IMR-90 (cell line): ENCODE measurements around the gene DMAC2. TPM values are rescaled to one million over a fixed set of nuclear protein-coding genes. Genes with fewer than 3 reads are reported as not detected.

Source experiments
- ATAC-seq: fragments of 200-7000 bp; cut with Tn5 transposase; 2 replicates; pipeline ENCODE4 v1.9.1; 2020; ENCODE audit warnings: low read depth, mild to moderate bottlenecking, moderate library complexity
- BruUV-seq: library from RNA; stranded (reverse); fragments of 400-500 nt; replicated peaks from 2 replicates; lab custom pipeline; 2021; lab: Mats Ljungman, UMichigan
- CTCF ChIA-PET: fragments of 300-600 bp; formaldehyde crosslinking; extraction: SDS; loops from one replicate; lab custom pipeline; 2021; ENCODE audit warnings: antibody characterized with exemption; lab: Yijun Ruan, JAX
- POLR2A ChIA-PET: fragments of 300-600 bp; sonication (Branson Sonifier 250); formaldehyde crosslinking; loops from one replicate; lab custom pipeline; 2022; ENCODE audit warnings: antibody characterized with exemption; ENCODE audit not compliant: unreplicated experiment; lab: Charles Lee
- DNase-seq: peaks from one replicate; pipeline ENCODE4 v3.0.0; 2013
- H2AFZ ChIP-seq: replicated peaks from 2 replicates; pipeline ENCODE3; 2013; ENCODE audit warnings: low read length, mild to moderate bottlenecking; ENCODE audit not compliant: poor library complexity
- H2AK5ac ChIP-seq: 2 replicates; pipeline ENCODE4 v1.6.1; 2013; ENCODE audit warnings: low read depth, low read length, inconsistent platforms
- H2AK9ac ChIP-seq: replicated peaks from 2 replicates; pipeline ENCODE3; 2013; ENCODE audit warnings: mild to moderate bottlenecking, low read depth, low read length, moderate library complexity; ENCODE audit not compliant: poor library complexity
- H2BK120ac ChIP-seq: 2 replicates; pipeline ENCODE4 v1.6.1; 2013; ENCODE audit warnings: low read depth, low read length, inconsistent platforms
- H2BK15ac ChIP-seq: 3 replicates; pipeline ENCODE4 v1.6.1; 2013; ENCODE audit warnings: low read depth, low read length, inconsistent platforms
- H2BK20ac ChIP-seq: 2 replicates; pipeline ENCODE4 v1.6.1; 2013; ENCODE audit warnings: low read depth, mild to moderate bottlenecking, inconsistent platforms, low read length, moderate library complexity
- H2BK5ac ChIP-seq: 2 replicates; pipeline ENCODE4 v1.6.1; 2013; ENCODE audit warnings: mild to moderate bottlenecking, low read depth, low read length, inconsistent platforms; ENCODE audit not compliant: poor library complexity, severe bottlenecking
- H3K14ac ChIP-seq: replicated peaks from 2 replicates; pipeline ENCODE4 v1.6.1; 2013; ENCODE audit warnings: low read depth, low read length, inconsistent platforms
- H3K18ac ChIP-seq: 2 replicates; pipeline ENCODE4 v1.6.1; 2013; ENCODE audit warnings: low read depth, low read length, control low read depth
- H3K23ac ChIP-seq: 2 replicates; pipeline ENCODE4 v1.6.1; 2013; ENCODE audit warnings: low read depth, low read length, inconsistent platforms
- H3K27ac ChIP-seq: 2 replicates; pipeline ENCODE4 v1.5.1; 2013; ENCODE audit warnings: mild to moderate bottlenecking, control low read depth, low read length; ENCODE audit not compliant: insufficient read depth
- H3K27me3 ChIP-seq: 2 replicates; pipeline ENCODE4 v1.6.1; 2013; ENCODE audit warnings: low read length; ENCODE audit not compliant: control insufficient read depth, insufficient read depth
- H3K36me3 ChIP-seq: 2 replicates; pipeline ENCODE4 v1.6.1; 2013; ENCODE audit warnings: low read length, mixed read lengths; ENCODE audit not compliant: control insufficient read depth, insufficient read depth
- H3K4ac ChIP-seq: 2 replicates; pipeline ENCODE4 v1.6.1; 2013; ENCODE audit warnings: low read depth, low read length, inconsistent platforms
- H3K4me1 ChIP-seq: 2 replicates; pipeline ENCODE4 v1.6.1; 2013; ENCODE audit warnings: low read length, mixed read lengths; ENCODE audit not compliant: control insufficient read depth, insufficient read depth
- H3K4me2 ChIP-seq: 2 replicates; pipeline ENCODE4 v1.6.1; 2013; ENCODE audit warnings: low read depth, mild to moderate bottlenecking, control low read depth, low read length, moderate library complexity
- H3K4me3 ChIP-seq: 2 replicates; pipeline ENCODE4 v1.5.1; 2013; ENCODE audit warnings: low read depth, mild to moderate bottlenecking, control low read depth, low read length, moderate library complexity; ENCODE audit not compliant: insufficient read depth
- H3K56ac ChIP-seq: 2 replicates; pipeline ENCODE4 v1.6.1; 2013; ENCODE audit warnings: low read length, inconsistent platforms; ENCODE audit not compliant: insufficient read depth; ENCODE audit errors: extremely low read depth
- H3K79me1 ChIP-seq, 2 experiments: 2 replicates each; pipeline ENCODE4 v1.6.1; 2013; ENCODE audit warnings: low read length in 2 of 2, inconsistent platforms in 1 of 2, low read depth in 1 of 2
- H3K9ac ChIP-seq: 2 replicates; pipeline ENCODE4 v1.6.1; 2013; ENCODE audit warnings: low read depth, low read length, control low read depth
- H3K9me1 ChIP-seq: 2 replicates; pipeline ENCODE4 v1.6.1; 2013; ENCODE audit warnings: low read length, inconsistent platforms; ENCODE audit not compliant: insufficient read depth
- H3K9me3 ChIP-seq: 2 replicates; pipeline ENCODE4 v1.6.1; 2013; ENCODE audit warnings: low read length; ENCODE audit not compliant: control insufficient read depth, insufficient read depth
- H4K20me1 ChIP-seq: 2 replicates; pipeline ENCODE4 v1.6.1; 2013; ENCODE audit warnings: low read length, inconsistent platforms; ENCODE audit not compliant: insufficient read depth
- H4K5ac ChIP-seq: 2 replicates; pipeline ENCODE4 v1.6.1; 2013; ENCODE audit warnings: mild to moderate bottlenecking, low read depth, low read length, control low read depth
- H4K8ac ChIP-seq, 2 experiments: 2 replicates each; pipeline ENCODE4 v1.6.1; 2013; ENCODE audit warnings: low read depth in 2 of 2, low read length in 2 of 2, control low read depth in 1 of 2, inconsistent platforms in 1 of 2
- H4K91ac ChIP-seq: 2 replicates; pipeline ENCODE4 v1.6.1; 2013; ENCODE audit warnings: low read depth, low read length, inconsistent platforms; ENCODE audit not compliant: insufficient read depth
- CHD1 ChIP-seq: IDR thresholded peaks from 2 replicates; pipeline ENCODE4 v1.6.1; 2012; ENCODE audit warnings: low read depth, low read length, improper control_type of control experiment
- CTCF ChIP-seq: conservative IDR thresholded peaks from 2 replicates; pipeline ENCODE4 v1.5.1; 2012; ENCODE audit warnings: mild to moderate bottlenecking, low read depth, low read length, improper control_type of control experiment
- ELK1 ChIP-seq: fragments of 150-350 bp; IDR thresholded peaks from 2 replicates; pipeline ENCODE4 v1.6.1; 2016; ENCODE audit warnings: low read depth, mild to moderate bottlenecking, low read length, moderate library complexity, borderline replicate concordance
- FOS ChIP-seq: fragments of 150-350 bp; IDR thresholded peaks from 2 replicates; pipeline ENCODE4 v1.6.1; 2016; ENCODE audit warnings: low read depth, low read length
- MAFK ChIP-seq: IDR thresholded peaks from 2 replicates; pipeline ENCODE4 v1.6.1; 2012; ENCODE audit warnings: low read depth, low read length, improper control_type of control experiment
- MXI1 ChIP-seq: IDR thresholded peaks from 2 replicates; pipeline ENCODE4 v1.6.1; 2012; ENCODE audit warnings: low read depth, mild to moderate bottlenecking, low read length, moderate library complexity, borderline replicate concordance
- NFE2L2 ChIP-seq: fragments of 150-350 bp; IDR thresholded peaks from 2 replicates; pipeline ENCODE4 v1.6.1; 2016; ENCODE audit warnings: low read depth, mild to moderate bottlenecking, low read length
- POLR2A ChIP-seq: IDR thresholded peaks from 2 replicates; pipeline ENCODE4 v1.6.1; 2012; ENCODE audit warnings: mild to moderate bottlenecking, low read depth, low read length
- RAD21 ChIP-seq: IDR thresholded peaks from 2 replicates; pipeline ENCODE4 v1.6.1; 2012; ENCODE audit warnings: low read length, improper control_type of control experiment
- RCOR1 ChIP-seq: IDR thresholded peaks from 2 replicates; pipeline ENCODE4 v1.6.1; 2012; ENCODE audit warnings: mild to moderate bottlenecking, low read length, improper control_type of control experiment; ENCODE audit not compliant: insufficient replicate concordance
- RFX5 ChIP-seq: IDR thresholded peaks from 2 replicates; pipeline ENCODE4 v1.8.0; 2012; ENCODE audit warnings: low read depth, mild to moderate bottlenecking, low read length, moderate library complexity
- SMC3 ChIP-seq: fragments of 150-350 bp; IDR thresholded peaks from 2 replicates; pipeline ENCODE4 v1.6.1; 2016; ENCODE audit warnings: low read depth, mild to moderate bottlenecking, antibody characterized with exemption, low read length, moderate library complexity
- USF2 ChIP-seq: fragments of 150-350 bp; IDR thresholded peaks from 2 replicates; pipeline ENCODE4 v1.6.1; 2017; ENCODE audit warnings: mild to moderate bottlenecking, antibody characterized with exemption, low read length, low read depth
- WGBS, 2 experiments: methylation state at CpG; one replicate each; pipeline versions ENCODE4 v1.1.5 to v1.1.7; 2013; ENCODE audit warnings: missing lambda C conversion rate in 2 of 2; ENCODE audit not compliant: insufficient read length in 1 of 2; ENCODE audit errors: extremely low coverage in 2 of 2; 5-methylcytosine and 5-hydroxymethylcytosine counted together
- dilution Hi-C: fragments of 300-500 bp; cut with HindIII; formaldehyde crosslinking; loops from one replicate; pipeline ENCODE4 v1.14.3; 2018; ENCODE audit warnings: low sequenced_read_pairs; ENCODE audit not compliant: unreplicated experiment
- in situ Hi-C: fragments of 300-500 bp; cut with MboI; formaldehyde crosslinking; loops from 3 replicates; pipeline ENCODE4 v1.14.3; 2019; ENCODE audit warnings: low sequenced_read_pairs, inconsistent platforms, mixed read lengths
- intact Hi-C: fragments of 100-400 bp; cut with micrococcal nuclease; formaldehyde crosslinking; loops from 2 replicates; pipeline ENCODE4 v1.10.0; 2022
- polyA plus RNA-seq, 3 experiments: library from polyadenylated mRNA; depleted of rRNA; stranded (reverse); fragments of >200 nt; gene quantifications; 2 replicates each; pipeline ENCODE4 v1.2.3, GENCODE V29; 2012; ENCODE audit warnings: low replicate concordance in 1 of 3
- total RNA-seq: library from RNA; depleted of rRNA; stranded (reverse); fragments of >200 nt; gene quantifications from 2 replicates; pipeline ENCODE4 v1.2.3, GENCODE V29; 2012

The DMAC2 gene
- total and polyA plus RNA-seq, 2 of the 4 experiments (the other 2 are of a cell fraction), result 52.5 to 72.2 TPM

GRCh38 chr19:41410336-41411054 is 29.2 kb downstream of the DMAC2 start:
- dilution Hi-C loops, result no loop called here

More at GRCh38 chr19:41410336-41411054, 29.2 kb downstream of the DMAC2 start:
- Histone ChIP-seq H3K27me3 (no peaks in the 10 kb centered on the region), H3K27ac (no peak overlapping the region), H3K18ac (no peak overlapping the region), H3K79me1 (peaks cover 0 to 4% of the 10 kb centered on the region in 2 experiments; a peak in 3 of 4 replicates), H3K9me3 (no peaks in the 10 kb centered on the region), H4K91ac (no peak overlapping the region), H3K36me3 (peaks cover 35% of the 10 kb centered on the region), H2AK9ac (no peak overlapping the region), H3K4me1 (peaks cover 4% of the 10 kb centered on the region), H3K9ac (no peak overlapping the region), H3K14ac (no peak overlapping the region), H2BK120ac (no peak overlapping the region), H2AFZ (no peak overlapping the region), H2BK20ac (no peak overlapping the region), H4K5ac (no peak overlapping the region), H3K4ac (no peak overlapping the region), H3K4me3 (no peak overlapping the region), H4K8ac (no peak overlapping the region), H4K20me1 (no peaks in the 10 kb centered on the region), H2AK5ac (no peak overlapping the region), H2BK15ac (no peak overlapping the region), H3K9me1 (no peaks in the 10 kb centered on the region; the same call in 1 of the 2 replicates), H3K23ac (no peak overlapping the region), H3K4me2 (no peak overlapping the region), H3K56ac (no peak overlapping the region), H2BK5ac (no peak overlapping the region)
- CTCF ChIA-PET, result no interaction called here
- POLR2A ChIA-PET, result no interaction called here
- in situ Hi-C loops (no loop called here), intact Hi-C loops (no loop called here)
- no TSS peak for BruUV-seq
- DNase-seq (no peak), ATAC-seq (no peak)
- no peak for TF ChIP-seq SMC3
- no peak for TF ChIP-seq RCOR1
- no peak for TF ChIP-seq RFX5
- TF ChIP-seq MXI1, result no peak
- TF ChIP-seq CTCF, result no peak
- no peak for TF ChIP-seq RAD21
- TF ChIP-seq CHD1, result no peak
- no peak for TF ChIP-seq USF2
- TF ChIP-seq NFE2L2, result no peak
- no peak for TF ChIP-seq POLR2A
- no peak for TF ChIP-seq MAFK
- TF ChIP-seq FOS, result no peak
- TF ChIP-seq ELK1, result no peak
- 90% methylated on average over 4 of the region's 23 CpGs; no CpG with 5 or more reads in 1 of the 2 experiments for WGBS, 2 experiments
